GM18907 (cell line): ENCODE results near the gene AOAH.

Experiments used
- ATAC-seq: cut with Tn5 transposase; IDR thresholded peaks from one replicate; pipeline ENCODE4 v1.9.1; 2021; ENCODE audit warnings: mild to moderate bottlenecking, moderate library complexity; ENCODE audit not compliant: unreplicated experiment

AOAH gene

GRCh38 chr7:36692456-36692855 lies 31.8 kb downstream of the AOAH start:
- ATAC-seq: no peak

- no peak for ATAC-seq
Measured at GRCh38 chr7:36691983-36692382, 32.3 kb downstream of the AOAH start.

GRCh38 chr7:36690514-36691187 lies 33.6 kb downstream of the AOAH start:
- no peak for ATAC-seq

- no peak for ATAC-seq
Measured at GRCh38 chr7:36690041-36690440, 34.3 kb downstream of the AOAH start.

GRCh38 chr7:36686499-36686898 lies 37.8 kb downstream of the AOAH start:
- no peak for ATAC-seq

- ATAC-seq: no peak
Measured at GRCh38 chr7:36684954-36685353, 39.3 kb downstream of the AOAH start.

- ATAC-seq: no peak
Measured at GRCh38 chr7:36683695-36684357, 40.5 kb downstream of the AOAH start.

- no peak for ATAC-seq
Measured at GRCh38 chr7:36683111-36683510, 41.2 kb downstream of the AOAH start.

- ATAC-seq: no peak
Measured at GRCh38 chr7:36682102-36682501, 42.2 kb downstream of the AOAH start.

GRCh38 chr7:36677769-36678437 lies 46.4 kb downstream of the AOAH start:
- no peak for ATAC-seq

- ATAC-seq: no peak
Measured at GRCh38 chr7:36673703-36674102, 50.6 kb downstream of the AOAH start.

- no peak for ATAC-seq
Measured at GRCh38 chr7:36671432-36671829, 52.9 kb downstream of the AOAH start.

- ATAC-seq: no peak
Measured at GRCh38 chr7:36670585-36671431, 53.5 kb downstream of the AOAH start.

- no peak for ATAC-seq
Measured at GRCh38 chr7:36668750-36669149, 55.5 kb downstream of the AOAH start.

GRCh38 chr7:36668080-36668479 lies 56.2 kb downstream of the AOAH start:
- no peak for ATAC-seq

- no peak for ATAC-seq
Measured at GRCh38 chr7:36667007-36667745, 57.1 kb downstream of the AOAH start.

- no peak for ATAC-seq
Measured at GRCh38 chr7:36663481-36663880, 60.8 kb downstream of the AOAH start.

GRCh38 chr7:36661135-36661840 lies 63.0 kb downstream of the AOAH start:
- no peak for ATAC-seq

- ATAC-seq: no peak
Measured at GRCh38 chr7:36659638-36660341, 64.5 kb downstream of the AOAH start.
